Activated T-cell treated with anti-CD3 and anti-CD28 coated beads, Interleukin-2, amount 50 U/mL, for 4 hours (primary cell): Measurements from ENCODE around the gene PPIL6. TPM values are rescaled to one million over a fixed set of nuclear protein-coding genes. Genes with fewer than 3 reads are reported as not detected.
"Not testable (repeated sequence)": the region's sequence is repeated elsewhere in the genome, so short reads cannot be mapped to it uniquely, and the experiment has no call there.

Source experiments
- ATAC-seq, 2 donors: fragments of 200-7000 bp; cut with Tn5 transposase; one replicate each; pipeline ENCODE4 v1.10.0; 2021
- DNase-seq: peaks from one replicate; pipeline ENCODE4 v3.0.0-alpha.2; 2020
- H3K27me3 Mint-ChIP-seq: one replicate; pipeline ENCODE4 v1.8.0; 2021; ENCODE audit warnings: low read depth, mixed read lengths
- H3K36me3 Mint-ChIP-seq: one replicate; pipeline ENCODE4 v1.8.0; 2022; ENCODE audit warnings: mixed read lengths; ENCODE audit not compliant: insufficient read depth
- H3K4me1 Mint-ChIP-seq: one replicate; pipeline ENCODE4 v1.8.0; 2021; ENCODE audit warnings: low read depth, mixed read lengths
- H3K4me3 Mint-ChIP-seq: one replicate; pipeline ENCODE4 v1.8.0; 2021; ENCODE audit warnings: mild to moderate bottlenecking, moderate library complexity, mixed read lengths
- H3K9me3 Mint-ChIP-seq: one replicate; pipeline ENCODE4 v1.8.0; 2021; ENCODE audit warnings: mixed read lengths
- total RNA-seq, 3 donors: library from RNA; stranded (reverse); gene quantifications; one replicate each; pipeline ENCODE4 v1.2.1, GENCODE V29; 2021

PPIL6 gene
- total RNA-seq, 3 donors from 2014 or later: 0.13 to 0.46 (median 0.27) TPM

- H3K27me3 Mint-ChIP-seq: no peaks in the 10 kb centered on the region
- H3K36me3 Mint-ChIP-seq: peaks cover 67% of the 10 kb centered on the region
- peaks cover 77% of the 10 kb centered on the region for H3K4me1 Mint-ChIP-seq
- DNase-seq (no peak), ATAC-seq (peak; percentile 51)
- no peaks in the 10 kb centered on the region for H3K9me3 Mint-ChIP-seq
- peak overlapping the region; percentile 5 for H3K4me3 Mint-ChIP-seq
Observed at GRCh38 chr6:109474995-109475394, 34.6 kb upstream of the PPIL6 start.

- no peak for DNase-seq
- no peaks in the 10 kb centered on the region for H3K27me3 Mint-ChIP-seq
- H3K4me1 Mint-ChIP-seq: peaks cover 69% of the 10 kb centered on the region
- no peaks in the 10 kb centered on the region for H3K9me3 Mint-ChIP-seq
- H3K4me3 Mint-ChIP-seq: no peak overlapping the region
- no peak for ATAC-seq
- H3K36me3 Mint-ChIP-seq: peaks cover 65% of the 10 kb centered on the region
Observed at GRCh38 chr6:109473120-109473519, 32.7 kb upstream of the PPIL6 start.

- H3K9me3 Mint-ChIP-seq: no peaks in the 10 kb centered on the region
- ATAC-seq: peak; percentile 44 to 71
- DNase-seq: no peak
Observed at GRCh38 chr6:109472132-109472995, 31.9 kb upstream of the PPIL6 start.

GRCh38 chr6:109471105-109471810, 30.8 kb upstream of the PPIL6 start:
- H3K4me3 Mint-ChIP-seq: no peak overlapping the region
- H3K27me3 Mint-ChIP-seq: no peaks in the 10 kb centered on the region
- no peak for DNase-seq
- no peak for ATAC-seq
- no peaks in the 10 kb centered on the region for H3K9me3 Mint-ChIP-seq
- H3K4me1 Mint-ChIP-seq: peaks cover 55% of the 10 kb centered on the region
- peaks cover 66% of the 10 kb centered on the region for H3K36me3 Mint-ChIP-seq

More at GRCh38 chr6:109472132-109472995, 31.9 kb upstream of the PPIL6 start:
- H3K36me3 Mint-ChIP-seq: peaks cover 67% of the 10 kb centered on the region
- no peaks in the 10 kb centered on the region for H3K27me3 Mint-ChIP-seq
- H3K4me3 Mint-ChIP-seq: no peak overlapping the region
- peaks cover 64% of the 10 kb centered on the region for H3K4me1 Mint-ChIP-seq

- Mint-ChIP-seq H3K4me1 (peaks cover 55% of the 10 kb centered on the region), H3K36me3 (peaks cover 64% of the 10 kb centered on the region), H3K9me3 (no peaks in the 10 kb centered on the region), H3K4me3 (no peak overlapping the region), H3K27me3 (no peaks in the 10 kb centered on the region)
- ATAC-seq: no peak
- no peak for DNase-seq
Observed at GRCh38 chr6:109469591-109470189, 29.3 kb upstream of the PPIL6 start.

GRCh38 chr6:109467696-109468095, 27.3 kb upstream of the PPIL6 start:
- Mint-ChIP-seq H3K4me1 (peaks cover 49% of the 10 kb centered on the region), H3K27me3 (no peaks in the 10 kb centered on the region), H3K9me3 (no peaks in the 10 kb centered on the region), H3K4me3 (no peak overlapping the region), H3K36me3 (peaks cover 63% of the 10 kb centered on the region)
- no peak for ATAC-seq
- no peak for DNase-seq

- no peak for DNase-seq
- Mint-ChIP-seq H3K4me1 (peaks cover 47% of the 10 kb centered on the region), H3K27me3 (no peaks in the 10 kb centered on the region), H3K9me3 (peaks cover 3% of the 10 kb centered on the region), H3K36me3 (peaks cover 62% of the 10 kb centered on the region), H3K4me3 (no peak overlapping the region)
- no peak for ATAC-seq
Observed at GRCh38 chr6:109466212-109466923, 25.9 kb upstream of the PPIL6 start.

- Mint-ChIP-seq H3K4me1 (peaks cover 44% of the 10 kb centered on the region), H3K4me3 (no peak overlapping the region), H3K36me3 (peaks cover 61% of the 10 kb centered on the region)
Observed at GRCh38 chr6:109465772-109466171, 25.3 kb upstream of the PPIL6 start.

GRCh38 chr6:109461733-109462526, 21.5 kb upstream of the PPIL6 start:
- H3K36me3 Mint-ChIP-seq: peaks cover 41% of the 10 kb centered on the region
- no peaks in the 10 kb centered on the region for H3K27me3 Mint-ChIP-seq

More at GRCh38 chr6:109465772-109466171, 25.3 kb upstream of the PPIL6 start:
- H3K9me3 Mint-ChIP-seq: peaks cover 3% of the 10 kb centered on the region
- DNase-seq (no peak), ATAC-seq (no peak)
- no peaks in the 10 kb centered on the region for H3K27me3 Mint-ChIP-seq

GRCh38 chr6:109461205-109461604, 20.8 kb upstream of the PPIL6 start:
- peaks cover 66% of the 10 kb centered on the region for H3K4me1 Mint-ChIP-seq
- H3K27me3 Mint-ChIP-seq, H3K9me3 Mint-ChIP-seq, DNase-seq, ATAC-seq, H3K4me3 Mint-ChIP-seq: not testable (repeated sequence)
- peaks cover 41% of the 10 kb centered on the region for H3K36me3 Mint-ChIP-seq

More at GRCh38 chr6:109461733-109462526, 21.5 kb upstream of the PPIL6 start:
- no peak overlapping the region for H3K4me3 Mint-ChIP-seq
- no peak for DNase-seq
- H3K9me3 Mint-ChIP-seq: peaks cover 3% of the 10 kb centered on the region
- peaks cover 60% of the 10 kb centered on the region for H3K4me1 Mint-ChIP-seq
- no peak for ATAC-seq

- H3K27me3 Mint-ChIP-seq: no peaks in the 10 kb centered on the region
- peaks cover 58% of the 10 kb centered on the region for H3K4me1 Mint-ChIP-seq
- ATAC-seq (no peak), DNase-seq (no peak)
- no peak overlapping the region for H3K4me3 Mint-ChIP-seq
- H3K9me3 Mint-ChIP-seq: peaks cover 3% of the 10 kb centered on the region
- peaks cover 33% of the 10 kb centered on the region for H3K36me3 Mint-ChIP-seq
Observed at GRCh38 chr6:109460161-109460829, 19.9 kb upstream of the PPIL6 start.

GRCh38 chr6:109458774-109459531, 18.5 kb upstream of the PPIL6 start:
- peaks cover 3% of the 10 kb centered on the region for H3K9me3 Mint-ChIP-seq
- H3K27me3 Mint-ChIP-seq: no peaks in the 10 kb centered on the region
- peaks cover 59% of the 10 kb centered on the region for H3K4me1 Mint-ChIP-seq
- ATAC-seq (peak; percentile 74 to 76), DNase-seq (peak; percentile 35)
- no peak overlapping the region for H3K4me3 Mint-ChIP-seq
- H3K36me3 Mint-ChIP-seq: peaks cover 25% of the 10 kb centered on the region
